GM19035 (cell line): ENCODE data around the gene MS4A8.

Source experiments
- ATAC-seq: cut with Tn5 transposase; IDR thresholded peaks from one replicate; pipeline ENCODE4 v1.9.1; 2021; ENCODE audit not compliant: unreplicated experiment

Gene MS4A8

GRCh38 chr11:60762851-60763691, 63.7 kb downstream of the MS4A8 start:
- peak; percentile 70 for ATAC-seq

GRCh38 chr11:60763692-60764369, 64.4 kb downstream of the MS4A8 start:
- ATAC-seq: peak; percentile 22

DNA sequence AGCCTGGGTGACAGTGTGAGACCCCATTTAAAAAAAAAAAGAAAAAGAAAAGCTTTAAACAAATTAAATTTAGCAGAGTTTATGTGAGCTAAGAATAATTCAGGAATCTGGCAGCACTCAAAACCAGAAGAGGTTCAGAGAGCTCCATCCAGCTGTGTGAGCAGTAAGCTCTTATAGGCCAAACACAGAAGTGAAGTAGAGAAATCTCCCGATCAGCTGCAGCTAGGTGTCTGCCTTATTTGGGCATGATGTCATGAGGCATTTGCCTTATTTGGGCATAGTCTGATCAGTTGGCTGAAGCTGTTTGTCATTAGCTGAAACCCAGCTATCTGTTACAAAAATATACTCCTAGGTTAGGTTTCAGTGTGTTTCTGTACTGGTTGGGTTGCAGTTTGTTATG, 65.5 kb downstream of the MS4A8 start:
- ATAC-seq: peak; percentile 43

DNA sequence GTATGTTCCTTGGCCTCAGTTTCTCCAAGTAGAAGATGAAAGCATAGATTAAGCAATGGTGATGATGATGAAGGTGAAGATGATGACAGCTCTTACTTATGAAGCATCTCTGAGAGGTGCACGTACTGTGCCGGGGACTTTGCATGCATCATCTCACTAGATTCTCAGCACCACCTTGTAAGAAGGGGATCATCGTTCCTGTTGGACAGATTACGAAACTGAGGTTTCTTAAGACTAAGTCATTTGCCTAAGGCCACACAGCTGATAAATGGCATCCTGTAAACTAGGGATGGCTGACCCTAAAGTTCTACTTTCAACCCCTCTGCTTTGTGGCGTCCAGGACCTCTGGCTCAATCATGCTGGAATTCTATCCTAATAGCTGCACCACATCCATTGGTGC, 65.9 kb downstream of the MS4A8 start:
- no peak for ATAC-seq
